Natural killer cell (primary cell): ENCODE data around the gene UGT3A1. TPM values are rescaled to one million over a fixed set of nuclear protein-coding genes. Genes with fewer than 3 reads are reported as not detected.
A peak's percentile ranks its signal among the peaks of the same experiment; 100 is the strongest.

Source experiments
- ATAC-seq, 3 donors: fragments of 150-1000 bp in 2 of 3; fragments of 200-7000 bp in 1 of 3; cut with Tn5 transposase; 1 replicate in 1 of 3; 2 replicates in 2 of 3; pipeline ENCODE4 v1.10.0; 2021; ENCODE audit warnings: mild to moderate bottlenecking in 2 of 3, moderate library complexity in 2 of 3
- DNase-seq, 2 donors: peaks; one replicate each; pipeline versions ENCODE4 v3.0.0 to v3.0.0-alpha.2; 2013 to 2021; ENCODE audit warnings: mixed read lengths in 1 of 2
- H3K27ac ChIP-seq: one replicate; pipeline ENCODE4 v1.5.1; 2013; ENCODE audit warnings: mild to moderate bottlenecking, low read length
- H3K27me3 ChIP-seq: one replicate; pipeline ENCODE4 v1.6.1; 2013; ENCODE audit warnings: low read length; ENCODE audit not compliant: control insufficient read depth, insufficient read depth
- H3K36me3 ChIP-seq: one replicate; pipeline ENCODE4 v1.6.1; 2013; ENCODE audit warnings: low read length; ENCODE audit not compliant: control insufficient read depth, insufficient read depth
- H3K4me1 ChIP-seq: one replicate; pipeline ENCODE4 v1.6.1; 2013; ENCODE audit warnings: low read length; ENCODE audit not compliant: control insufficient read depth, insufficient read depth
- H3K4me3 ChIP-seq: one replicate; pipeline ENCODE4 v1.5.1; 2013; ENCODE audit warnings: low read length
- H3K9me3 ChIP-seq: one replicate; pipeline ENCODE4 v1.6.1; 2013; ENCODE audit warnings: low read length; ENCODE audit not compliant: control insufficient read depth, insufficient read depth
- H3K27ac Mint-ChIP-seq, 2 donors: one replicate each; pipeline ENCODE4 v1.8.0; 2022; ENCODE audit warnings: mild to moderate bottlenecking in 2 of 2, mixed read lengths in 2 of 2, moderate library complexity in 1 of 2
- H3K27me3 Mint-ChIP-seq, 2 donors: one replicate each; pipeline ENCODE4 v1.8.0; 2022; ENCODE audit warnings: low read depth in 2 of 2, mixed read lengths in 2 of 2
- H3K36me3 Mint-ChIP-seq: one replicate; pipeline ENCODE4 v1.8.0; 2022; ENCODE audit warnings: mixed read lengths
- H3K4me1 Mint-ChIP-seq, 2 donors: one replicate each; pipeline ENCODE4 v1.8.0; 2022; ENCODE audit warnings: mixed read lengths in 2 of 2
- H3K4me3 Mint-ChIP-seq: one replicate; pipeline ENCODE4 v1.8.0; 2022; ENCODE audit warnings: mild to moderate bottlenecking, moderate library complexity, mixed read lengths
- H3K9me3 Mint-ChIP-seq, 2 donors: one replicate each; pipeline ENCODE4 v1.8.0; 2022; ENCODE audit warnings: mixed read lengths in 2 of 2
- WGBS: methylation state at CpG from one replicate; pipeline ENCODE4 v1.1.7; 2013; ENCODE audit warnings: missing lambda C conversion rate; ENCODE audit not compliant: insufficient coverage; 5-methylcytosine and 5-hydroxymethylcytosine counted together
- intact Hi-C: fragments of 100-400 bp; cut with micrococcal nuclease; formaldehyde crosslinking; loops from one replicate; pipeline ENCODE4 v1.14.2; 2022
- total RNA-seq, 4 donors: library from RNA; stranded (reverse); fragments of 120-200 nt in 1 of 4; gene quantifications; one replicate each; pipeline versions ENCODE4 v1.2.3 to v1.2.4, GENCODE V29; 2013 to 2022
- TF ChIP-seq, protein P1 (sequence below): fragments of 200-600 bp; IDR thresholded peaks from one replicate; pipeline ENCODE4 v1.8.0; 2022; ENCODE audit warnings: antibody characterized with exemption

UGT3A1 gene
- total RNA-seq, 3 donors from 2014 or later (not counting 1 experiment from before 2014, with no cell fraction given): not detected

DNA sequence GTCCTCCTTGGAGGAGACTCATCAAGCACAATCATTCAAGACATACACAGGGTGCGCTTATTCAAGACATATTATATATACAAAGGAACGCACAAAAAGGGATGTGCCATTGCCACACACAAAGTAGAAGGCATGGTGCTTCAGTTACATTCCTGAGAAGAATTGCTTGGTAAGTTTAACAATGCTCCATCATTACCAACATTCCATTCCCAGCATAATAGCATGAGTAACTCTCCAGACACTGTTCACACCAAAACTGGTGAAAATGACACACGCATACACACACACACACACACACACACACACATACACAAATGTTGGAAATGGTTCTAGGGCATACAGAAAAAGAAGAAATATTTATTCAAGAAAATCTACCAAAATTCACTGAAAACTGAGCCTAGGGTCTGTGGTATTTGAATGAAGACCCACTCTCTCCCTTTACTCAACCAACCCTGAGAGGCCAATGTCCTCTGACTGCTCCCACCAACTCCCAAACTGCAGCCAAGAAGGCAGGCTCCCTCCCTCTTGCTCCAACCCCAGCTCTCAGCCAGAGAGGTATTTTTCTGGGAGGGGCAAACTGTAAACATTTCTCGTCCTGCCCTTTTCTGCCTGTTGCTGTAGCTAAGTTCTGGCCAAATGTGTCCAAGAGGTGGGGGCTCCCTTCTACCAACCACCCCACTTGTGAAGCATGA lies 19.9 kb downstream of the UGT3A1 start:
- WGBS: 87% methylated on average over 4 of the region's 4 CpGs
- no peak overlapping the region for H3K27ac Mint-ChIP-seq
- ATAC-seq (no peak), DNase-seq (no peak)
- H3K36me3 Mint-ChIP-seq: no peaks in the 10 kb centered on the region
- Histone ChIP-seq H3K4me3 (no peak overlapping the region), H3K36me3 (no peaks in the 10 kb centered on the region), H3K27ac (no peak overlapping the region), H3K9me3 (no peaks in the 10 kb centered on the region), H3K4me1 (no peaks in the 10 kb centered on the region), H3K27me3 (no peaks in the 10 kb centered on the region)
- H3K4me1 Mint-ChIP-seq: no peaks in the 10 kb centered on the region
- H3K9me3 Mint-ChIP-seq: no peaks in the 10 kb centered on the region
- TF ChIP-seq, protein P1, sequence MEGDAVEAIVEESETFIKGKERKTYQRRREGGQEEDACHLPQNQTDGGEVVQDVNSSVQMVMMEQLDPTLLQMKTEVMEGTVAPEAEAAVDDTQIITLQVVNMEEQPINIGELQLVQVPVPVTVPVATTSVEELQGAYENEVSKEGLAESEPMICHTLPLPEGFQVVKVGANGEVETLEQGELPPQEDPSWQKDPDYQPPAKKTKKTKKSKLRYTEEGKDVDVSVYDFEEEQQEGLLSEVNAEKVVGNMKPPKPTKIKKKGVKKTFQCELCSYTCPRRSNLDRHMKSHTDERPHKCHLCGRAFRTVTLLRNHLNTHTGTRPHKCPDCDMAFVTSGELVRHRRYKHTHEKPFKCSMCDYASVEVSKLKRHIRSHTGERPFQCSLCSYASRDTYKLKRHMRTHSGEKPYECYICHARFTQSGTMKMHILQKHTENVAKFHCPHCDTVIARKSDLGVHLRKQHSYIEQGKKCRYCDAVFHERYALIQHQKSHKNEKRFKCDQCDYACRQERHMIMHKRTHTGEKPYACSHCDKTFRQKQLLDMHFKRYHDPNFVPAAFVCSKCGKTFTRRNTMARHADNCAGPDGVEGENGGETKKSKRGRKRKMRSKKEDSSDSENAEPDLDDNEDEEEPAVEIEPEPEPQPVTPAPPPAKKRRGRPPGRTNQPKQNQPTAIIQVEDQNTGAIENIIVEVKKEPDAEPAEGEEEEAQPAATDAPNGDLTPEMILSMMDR: no peak
- H3K27me3 Mint-ChIP-seq: peaks cover 0 to 24% of the 10 kb centered on the region in 2 donors
- H3K4me3 Mint-ChIP-seq: no peak overlapping the region
- intact Hi-C loops: no loop called here

DNA sequence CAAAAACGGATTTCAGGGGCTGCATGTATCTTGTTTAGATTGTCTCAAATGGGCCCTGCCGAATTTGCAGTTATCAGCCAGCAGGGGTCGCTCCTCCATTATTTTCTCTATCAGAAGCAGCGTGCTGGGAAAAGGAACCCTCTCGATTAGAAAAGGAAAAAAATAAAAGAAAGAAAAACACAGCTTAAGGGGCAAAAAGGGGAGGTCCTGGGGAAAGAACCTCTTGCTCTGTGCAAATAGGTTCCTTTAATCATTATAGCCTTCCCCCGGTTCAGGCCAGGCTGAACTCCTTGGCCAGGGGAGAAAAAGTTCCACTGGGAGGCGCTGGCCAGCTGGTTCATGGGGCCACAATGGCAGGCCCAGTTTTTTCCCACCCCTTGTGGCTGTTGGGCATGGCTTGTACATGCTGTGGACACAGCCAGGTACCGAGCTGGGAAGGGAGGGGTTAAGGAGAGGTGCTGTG lies 27.8 kb downstream of the UGT3A1 start:
- no peaks in the 10 kb centered on the region for H3K4me1 Mint-ChIP-seq
- DNase-seq (no peak), ATAC-seq (no peak)
- intact Hi-C loops: no loop called here
- no peak overlapping the region for H3K4me3 Mint-ChIP-seq
- H3K4me3 ChIP-seq: no peak overlapping the region
- no peaks in the 10 kb centered on the region for H3K36me3 Mint-ChIP-seq
- peaks cover 11% of the 10 kb centered on the region in 2 donors for H3K27me3 Mint-ChIP-seq
- H3K36me3 ChIP-seq: no peaks in the 10 kb centered on the region
- H3K27me3 ChIP-seq: no peaks in the 10 kb centered on the region
- H3K9me3 Mint-ChIP-seq: peaks cover 0 to 2% of the 10 kb centered on the region in 2 donors
- no peaks in the 10 kb centered on the region for H3K4me1 ChIP-seq
- H3K27ac ChIP-seq: no peak overlapping the region
- WGBS: 80% methylated on average over 4 of the region's 8 CpGs
- no peak overlapping the region for H3K27ac Mint-ChIP-seq
- H3K9me3 ChIP-seq: peaks cover 5% of the 10 kb centered on the region
- TF ChIP-seq, protein P1: no peak

DNA sequence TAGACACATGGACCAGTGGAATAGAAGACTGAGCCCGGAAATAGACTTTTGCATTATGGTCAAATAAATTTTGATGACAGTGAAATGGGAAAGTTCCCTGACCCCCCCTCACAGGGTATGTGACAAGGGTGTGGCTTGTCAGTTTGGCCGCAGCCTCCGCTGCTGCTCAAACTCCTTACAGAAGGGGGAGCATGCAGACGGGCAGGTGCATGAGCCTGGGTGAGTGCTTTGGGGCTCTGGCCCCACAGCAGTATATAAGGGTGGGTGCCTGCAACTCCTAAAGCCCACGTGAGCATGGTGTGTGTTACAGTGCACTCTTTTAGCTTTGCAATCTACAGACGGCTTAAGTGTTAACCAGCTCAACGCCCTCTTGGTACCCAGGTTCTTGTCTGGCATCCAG lies 30.9 kb downstream of the UGT3A1 start:
- Mint-ChIP-seq H3K27me3 (peaks cover 11 to 14% of the 10 kb centered on the region in 2 donors), H3K27ac (no peak overlapping the region), H3K9me3 (peaks cover 0 to 4% of the 10 kb centered on the region in 2 donors), H3K4me3 (no peak overlapping the region), H3K4me1 (no peaks in the 10 kb centered on the region), H3K36me3 (no peaks in the 10 kb centered on the region)
- Histone ChIP-seq H3K27ac (no peak overlapping the region), H3K36me3 (no peaks in the 10 kb centered on the region), H3K4me1 (no peaks in the 10 kb centered on the region), H3K27me3 (no peaks in the 10 kb centered on the region), H3K4me3 (no peak overlapping the region), H3K9me3 (peaks cover 5% of the 10 kb centered on the region)
- intact Hi-C loops: no loop called here
- ATAC-seq: peak in 2 of 3 donors; percentile 34 to 58
- TF ChIP-seq, protein P1: no peak
- WGBS: 62% methylated on average over 7 of the region's 7 CpGs
- no peak for DNase-seq

DNA sequence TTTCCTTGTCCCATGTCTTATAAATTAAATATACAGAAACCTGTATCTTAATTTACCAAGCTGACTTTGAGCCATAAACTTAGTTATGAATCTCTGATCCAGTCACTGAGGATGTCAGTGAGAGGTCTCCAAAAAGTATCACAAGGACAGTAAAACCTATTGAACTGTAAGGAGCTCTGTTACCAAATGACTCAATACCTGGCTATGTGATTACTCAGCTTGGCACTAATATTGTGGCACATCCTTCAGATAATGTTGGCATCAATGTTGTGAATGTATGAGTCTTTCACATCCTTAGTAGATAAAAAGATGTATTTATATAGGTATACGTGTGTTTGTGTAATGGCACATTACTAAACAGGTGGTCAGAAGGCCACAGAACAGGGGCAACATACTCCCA lies 34.8 kb downstream of the UGT3A1 start:
- Histone ChIP-seq H3K27me3 (no peaks in the 10 kb centered on the region), H3K9me3 (no peaks in the 10 kb centered on the region), H3K4me3 (no peak overlapping the region), H3K27ac (no peak overlapping the region), H3K36me3 (no peaks in the 10 kb centered on the region), H3K4me1 (no peaks in the 10 kb centered on the region)
- ATAC-seq: no peak
- H3K4me3 Mint-ChIP-seq: no peak overlapping the region
- no peaks in the 10 kb centered on the region for H3K36me3 Mint-ChIP-seq
- H3K4me1 Mint-ChIP-seq: no peaks in the 10 kb centered on the region
- TF ChIP-seq, protein P1: no peak
- no peak overlapping the region for H3K27ac Mint-ChIP-seq
- no peak for DNase-seq
- 88% methylated on average over 1 of the region's 1 CpG for WGBS
- intact Hi-C loops: no loop called here
- H3K27me3 Mint-ChIP-seq: peaks cover 20 to 39% of the 10 kb centered on the region in 2 donors
- H3K9me3 Mint-ChIP-seq: peaks cover 0 to 4% of the 10 kb centered on the region in 2 donors
